Transverse colon (tissue), 4 donors: ENCODE measurements around the gene C3orf20. TPM values are rescaled to one million over a fixed set of nuclear protein-coding genes. Genes with fewer than 3 reads are reported as not detected.

Source experiments
- DNase-seq: peaks from one replicate; pipeline ENCODE4 v3.0.0-alpha.2; 2019
- H3K27ac ChIP-seq, 4 donors: fragments of 200-600 bp; sonication (generic); 2 replicates each; pipeline ENCODE4 v1.5.1; 2016 to 2018; ENCODE audit warnings: inconsistent platforms in 4 of 4
- H3K27me3 ChIP-seq: fragments of 200-600 bp; sonication (generic); 2 replicates; pipeline ENCODE4 v1.5.1; 2017; ENCODE audit warnings: inconsistent platforms
- H3K36me3 ChIP-seq, 4 donors: fragments of 200-600 bp; sonication (generic); 2 replicates each; pipeline ENCODE4 v1.5.1; 2017 to 2019; ENCODE audit warnings: inconsistent platforms in 4 of 4
- H3K4me1 ChIP-seq, 4 donors: fragments of 200-600 bp; sonication (generic); 2 replicates each; pipeline ENCODE4 v1.5.1; 2017 to 2020; ENCODE audit warnings: inconsistent platforms in 4 of 4
- H3K4me3 ChIP-seq, 4 donors: fragments of 200-600 bp; sonication (generic); 1 replicate in 1 of 4; 2 replicates in 3 of 4; pipeline versions ENCODE4 v1.5.1 to v1.6.1; 2017 to 2019; ENCODE audit warnings: inconsistent platforms in 4 of 4
- H3K9me3 ChIP-seq, 2 donors: fragments of 200-600 bp; sonication (generic); 2 replicates each; pipeline ENCODE4 v1.5.1; 2017 to 2019; ENCODE audit warnings: inconsistent platforms in 2 of 2
- EP300 ChIP-seq: sonication (generic); formaldehyde crosslinking; IDR thresholded peaks from one replicate; pipeline ENCODE4 v1.6.1; 2017; ENCODE audit warnings: antibody characterized with exemption, low read depth
- POLR2A ChIP-seq: fragments of 450-650 bp; IDR thresholded peaks from one replicate; pipeline ENCODE4 v1.6.1; 2016; ENCODE audit warnings: antibody characterized with exemption, mild to moderate bottlenecking, moderate library complexity
- POLR2AphosphoS5 ChIP-seq, 3 donors: sonication (generic); formaldehyde crosslinking; IDR thresholded peaks; one replicate each; pipeline ENCODE4 v1.6.1; 2016; ENCODE audit warnings: antibody characterized with exemption in 3 of 3
- WGBS, 2 donors: methylation state at CpG; one replicate each; pipeline ENCODE4 v1.1.5; 2018; ENCODE audit warnings: low coverage in 1 of 2; 5-methylcytosine and 5-hydroxymethylcytosine counted together
- in situ Hi-C, 4 donors: fragments of 200-750 bp; cut with MboI; loops; one replicate each; pipeline versions ENCODE4 v1.15.0 to v1.15.1; 2017; ENCODE audit warnings: low sequenced_read_pairs in 3 of 4, low pct_ligation_motif_present in 1 of 4, low pct_unique_long_range_greater_than_20kb in 1 of 4
- intact Hi-C: fragments of 100-400 bp; cut with DNase I; formaldehyde crosslinking; loops from one replicate; pipeline ENCODE4 v1.15.1; 2023; ENCODE audit warnings: low total_unique reads
- total RNA-seq, 4 donors: library from RNA; depleted of rRNA; stranded (reverse); fragments of >200 nt; gene quantifications; one replicate each; pipeline ENCODE4 v1.1.0, GENCODE V29; 2016
- TF ChIP-seq, protein P1 (sequence below), 5 experiments: fragments of 200-600 bp in 3 of 5; fragments of 450-650 bp in 2 of 5; sonication (generic) in 3 of 5; IDR thresholded peaks; 1 replicate in 2 of 5; 2 replicates in 3 of 5; pipeline ENCODE4 v1.5.1; 2016 to 2017; ENCODE audit warnings: antibody characterized with exemption in 5 of 5, inconsistent platforms in 3 of 5, mild to moderate bottlenecking in 2 of 5, moderate library complexity in 1 of 5

C3orf20 gene
- not detected for total RNA-seq

DNA sequence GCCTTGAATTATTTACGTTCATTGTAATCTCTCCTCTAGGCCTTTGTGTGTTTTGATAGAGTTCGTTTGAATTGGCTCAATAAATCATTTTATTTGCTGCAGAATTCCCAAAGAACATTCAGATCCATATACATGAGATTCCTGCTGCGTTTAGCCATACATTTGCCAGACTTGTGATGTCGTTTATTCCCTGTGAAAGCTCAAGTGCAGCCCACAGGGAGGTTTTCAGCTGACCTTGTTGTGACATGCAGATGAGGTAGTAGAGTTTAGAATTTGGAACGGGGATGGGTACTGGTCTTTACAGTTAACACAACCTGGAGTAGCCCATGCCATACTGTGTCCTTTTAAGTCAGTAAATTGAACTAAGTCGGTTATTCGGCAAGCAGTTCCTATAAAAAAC is at the start of gene C3orf20:
Gene C3orf20, plus strand, starts transcription at position 301 of the 400 bp plus-strand sequence. CDS start 7,573 bp downstream, outside the sequence.
- in situ Hi-C loops = loop anchor here (10.0 to 25.0 kb wide), 5 partner anchors 240 to 488 kb away; partner anchors contain the start of genes MRPS25 (in 2 of the 4), LSM3 (in 1 of the 4) and XPC (in 1 of the 4)
- no peaks in the 10 kb centered on the region for H3K27me3 ChIP-seq
- WGBS, 2 donors = 69 to 77% methylated on average over 6 to 7 of the region's 7 CpGs
- DNase-seq = no peak
- intact Hi-C loops = loop anchor here (5.0 kb wide), 1 partner anchor 247 kb away; no protein-coding TSS in a partner anchor
- H3K4me3 ChIP-seq = no peak within 1 kb of the TSS
- H3K27ac ChIP-seq = no peak within 1 kb of the TSS
- TF ChIP-seq POLR2A = no peak
- no peak for TF ChIP-seq EP300
- no peak for TF ChIP-seq POLR2AphosphoS5 (IDR thresholded peaks at IDR 0.05)
- H3K4me1 ChIP-seq = no peaks in the 10 kb centered on the region
- peaks cover 0 to 24% (median 8%) of the 10 kb centered on the region in 4 donors for H3K36me3 ChIP-seq
- no peaks in the 10 kb centered on the region for H3K9me3 ChIP-seq

DNA sequence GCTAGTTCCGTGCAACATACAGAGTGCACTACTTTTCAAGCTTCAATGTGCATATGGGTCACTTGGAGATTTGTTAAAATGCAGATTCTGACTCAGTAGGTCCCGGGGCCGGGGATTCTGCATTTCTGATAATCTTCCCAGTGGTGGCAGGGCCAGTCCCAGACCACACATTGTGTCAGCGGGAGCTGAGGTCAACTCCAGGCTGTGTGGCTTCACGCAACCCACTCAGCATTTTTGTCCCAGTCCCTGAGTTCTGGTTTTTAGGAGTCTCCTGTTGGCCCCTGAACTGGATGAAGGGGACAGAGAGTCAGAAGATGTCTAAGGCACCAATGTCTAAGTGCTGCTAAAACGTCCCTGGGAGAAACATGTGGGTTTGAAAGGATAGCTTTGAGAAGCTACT is 49.5 kb upstream of the C3orf20 start:
- no peak overlapping the region for H3K4me3 ChIP-seq
- intact Hi-C loops (no loop called here), in situ Hi-C loops (no loop called here)
- TF ChIP-seq EP300 = no peak
- TF ChIP-seq POLR2AphosphoS5 (IDR thresholded peaks at IDR 0.05) = no peak
- TF ChIP-seq, protein P1, sequence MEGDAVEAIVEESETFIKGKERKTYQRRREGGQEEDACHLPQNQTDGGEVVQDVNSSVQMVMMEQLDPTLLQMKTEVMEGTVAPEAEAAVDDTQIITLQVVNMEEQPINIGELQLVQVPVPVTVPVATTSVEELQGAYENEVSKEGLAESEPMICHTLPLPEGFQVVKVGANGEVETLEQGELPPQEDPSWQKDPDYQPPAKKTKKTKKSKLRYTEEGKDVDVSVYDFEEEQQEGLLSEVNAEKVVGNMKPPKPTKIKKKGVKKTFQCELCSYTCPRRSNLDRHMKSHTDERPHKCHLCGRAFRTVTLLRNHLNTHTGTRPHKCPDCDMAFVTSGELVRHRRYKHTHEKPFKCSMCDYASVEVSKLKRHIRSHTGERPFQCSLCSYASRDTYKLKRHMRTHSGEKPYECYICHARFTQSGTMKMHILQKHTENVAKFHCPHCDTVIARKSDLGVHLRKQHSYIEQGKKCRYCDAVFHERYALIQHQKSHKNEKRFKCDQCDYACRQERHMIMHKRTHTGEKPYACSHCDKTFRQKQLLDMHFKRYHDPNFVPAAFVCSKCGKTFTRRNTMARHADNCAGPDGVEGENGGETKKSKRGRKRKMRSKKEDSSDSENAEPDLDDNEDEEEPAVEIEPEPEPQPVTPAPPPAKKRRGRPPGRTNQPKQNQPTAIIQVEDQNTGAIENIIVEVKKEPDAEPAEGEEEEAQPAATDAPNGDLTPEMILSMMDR (IDR thresholded peaks at IDR 0.05) = no peak
- no peak for TF ChIP-seq POLR2A
- no peaks in the 10 kb centered on the region for H3K9me3 ChIP-seq
- no peak for DNase-seq
- no peaks in the 10 kb centered on the region for H3K4me1 ChIP-seq
- no peak overlapping the region for H3K27ac ChIP-seq
- no peaks in the 10 kb centered on the region for H3K36me3 ChIP-seq
- no peaks in the 10 kb centered on the region for H3K27me3 ChIP-seq
- WGBS, 2 donors = 72 to 89% methylated on average over 3 to 6 of the region's 6 CpGs

DNA sequence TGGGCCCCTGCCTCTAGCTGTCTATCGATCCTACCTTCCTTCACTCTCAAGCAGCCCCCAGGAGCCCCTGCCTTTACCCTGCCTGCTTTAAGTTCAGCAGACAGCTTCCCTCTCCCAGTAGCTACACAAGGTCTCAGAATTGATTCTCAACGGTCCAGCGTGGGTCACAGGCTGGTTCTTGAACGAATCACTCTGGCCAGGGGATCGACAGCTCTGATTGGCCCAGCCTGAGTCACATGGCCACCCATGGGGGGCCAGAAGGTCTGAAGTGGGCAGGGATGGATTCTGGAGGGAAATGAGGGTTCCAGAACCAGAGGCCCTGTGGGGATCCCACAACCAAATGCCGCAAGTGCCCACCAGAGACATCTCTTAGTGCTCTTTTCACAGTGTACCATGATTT is 47.1 kb upstream of the C3orf20 start:
- DNase-seq = no peak
- Histone ChIP-seq H3K9me3 (no peaks in the 10 kb centered on the region), H3K4me1 (no peaks in the 10 kb centered on the region), H3K27ac (no peak overlapping the region), H3K27me3 (no peaks in the 10 kb centered on the region), H3K36me3 (no peaks in the 10 kb centered on the region), H3K4me3 (no peak overlapping the region)
- in situ Hi-C loops (no loop called here), intact Hi-C loops (no loop called here)
- WGBS, 2 donors = 87% methylated on average over 6 of the region's 6 CpGs; no CpG with 5 or more reads in 1 of the 2 donors
- TF ChIP-seq EP300 = no peak
- TF ChIP-seq, protein P1 (IDR thresholded peaks at IDR 0.05) = no peak
- no peak for TF ChIP-seq POLR2AphosphoS5 (IDR thresholded peaks at IDR 0.05)
- no peak for TF ChIP-seq POLR2A

DNA sequence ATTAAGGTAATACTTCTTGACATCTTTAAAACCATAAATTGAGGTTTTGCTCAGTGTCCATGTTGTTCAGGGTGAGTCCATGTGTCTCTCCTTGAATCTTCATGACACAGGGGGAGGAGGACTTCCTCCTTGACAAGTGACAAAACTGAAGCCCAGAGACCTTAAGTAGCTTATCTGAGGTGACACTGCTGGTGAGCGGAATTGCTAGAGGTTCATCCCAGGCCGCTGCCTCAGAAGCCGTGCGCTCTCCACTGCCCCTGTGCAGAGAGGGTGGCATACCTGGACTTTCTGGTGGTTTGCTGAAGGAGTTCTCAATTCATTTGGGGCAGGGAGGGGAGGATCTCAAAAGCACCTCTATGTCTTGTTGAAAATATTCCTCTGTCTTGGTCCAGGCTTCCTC is 46.5 kb upstream of the C3orf20 start:
- 72% methylated on average over 4 of the region's 4 CpGs; no CpG with 5 or more reads in 1 of the 2 donors for WGBS, 2 donors
- H3K4me1 ChIP-seq = no peaks in the 10 kb centered on the region
- no peaks in the 10 kb centered on the region for H3K36me3 ChIP-seq
- no peaks in the 10 kb centered on the region for H3K9me3 ChIP-seq
- intact Hi-C loops (no loop called here), in situ Hi-C loops (no loop called here)
- TF ChIP-seq POLR2AphosphoS5 (IDR thresholded peaks at IDR 0.05) (no peak), EP300 (no peak), POLR2A (no peak)
- TF ChIP-seq, protein P1 (IDR thresholded peaks at IDR 0.05) = no peak
- DNase-seq = no peak
- H3K27ac ChIP-seq = no peak overlapping the region
- H3K27me3 ChIP-seq = no peaks in the 10 kb centered on the region
- no peak overlapping the region for H3K4me3 ChIP-seq
